HG02763 (cell line): ENCODE measurements around the gene FOXJ3.

Experiments used
- ATAC-seq: cut with Tn5 transposase; IDR thresholded peaks from one replicate; pipeline ENCODE4 v1.9.1; 2021; ENCODE audit warnings: mild to moderate bottlenecking, moderate library complexity; ENCODE audit not compliant: unreplicated experiment

The FOXJ3 gene

DNA sequence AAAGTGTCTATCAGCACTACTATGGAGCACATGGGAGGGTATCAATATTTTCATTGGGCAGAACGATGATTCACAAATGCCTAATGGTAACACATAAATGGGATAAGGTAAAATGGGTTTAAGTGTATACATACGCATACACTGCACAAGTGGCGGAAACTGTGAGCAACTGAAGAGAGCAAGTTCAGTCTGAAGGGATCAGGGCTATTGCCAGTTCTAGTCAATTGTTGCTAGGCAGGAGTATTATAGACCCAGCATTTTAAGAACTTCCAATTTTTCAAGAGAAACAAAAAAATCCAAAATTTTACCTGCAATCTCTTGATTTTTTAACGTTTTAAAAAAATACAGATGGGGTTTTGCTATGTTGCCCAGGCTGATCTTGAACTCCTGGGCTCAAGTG, 23.1 kb downstream of the FOXJ3 start:
- no peak for ATAC-seq

DNA sequence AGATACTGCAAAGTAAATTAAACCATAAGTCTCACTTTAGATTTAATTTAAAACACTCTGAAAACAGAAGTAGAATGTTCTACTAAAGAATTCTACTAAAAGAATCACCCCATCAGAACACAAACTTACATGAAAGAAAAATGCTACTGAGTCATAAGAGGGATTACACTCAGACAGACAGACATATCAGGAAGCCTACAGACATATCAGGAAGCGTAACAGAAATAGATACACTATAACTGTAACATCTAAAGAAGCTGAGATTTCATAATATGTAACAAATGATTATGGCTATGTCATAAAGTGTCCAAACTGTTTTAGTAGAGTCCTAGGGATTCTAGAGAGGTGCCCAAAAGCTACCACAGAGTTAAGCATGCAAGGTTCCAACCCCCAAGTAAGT, 23.9 kb downstream of the FOXJ3 start:
- no peak for ATAC-seq

DNA sequence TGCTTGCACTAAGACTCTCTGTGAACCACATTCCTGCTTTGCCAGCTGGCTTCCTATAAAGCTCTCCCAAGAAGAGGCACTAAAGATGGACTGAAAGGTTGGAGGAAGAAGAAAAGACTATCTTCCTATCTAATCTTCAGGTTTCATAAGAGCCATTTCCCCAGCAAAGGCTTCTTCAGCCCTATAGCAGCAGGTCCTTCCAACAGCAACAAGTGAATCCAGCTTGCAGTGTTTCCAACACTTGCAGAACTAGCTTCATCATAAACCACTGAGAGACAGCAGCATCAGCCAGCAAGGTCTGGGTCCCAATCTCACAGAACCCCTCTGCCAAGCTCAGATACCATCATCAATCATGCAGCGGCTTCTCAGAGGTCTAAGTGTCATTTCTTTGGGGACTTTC, 28.1 kb downstream of the FOXJ3 start:
- ATAC-seq = no peak

DNA sequence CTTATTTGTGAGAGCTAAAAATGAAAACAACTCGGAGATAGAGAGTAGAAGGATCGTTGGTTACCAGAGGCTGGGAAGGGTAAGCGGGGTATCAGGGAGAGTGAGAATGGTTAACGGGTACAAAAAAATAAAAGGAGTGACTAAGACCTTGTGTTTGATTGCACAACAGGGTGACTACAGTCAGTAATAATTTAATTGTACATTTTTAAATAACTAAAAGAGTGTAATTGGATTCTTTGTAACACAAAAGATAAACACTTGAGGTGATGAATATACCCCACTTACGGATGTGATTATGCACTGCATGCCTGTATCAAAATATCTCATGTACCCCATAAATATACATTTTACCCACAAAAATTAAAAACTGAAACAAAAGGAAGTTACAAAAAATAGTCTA, 29.4 kb downstream of the FOXJ3 start:
- no peak for ATAC-seq

DNA sequence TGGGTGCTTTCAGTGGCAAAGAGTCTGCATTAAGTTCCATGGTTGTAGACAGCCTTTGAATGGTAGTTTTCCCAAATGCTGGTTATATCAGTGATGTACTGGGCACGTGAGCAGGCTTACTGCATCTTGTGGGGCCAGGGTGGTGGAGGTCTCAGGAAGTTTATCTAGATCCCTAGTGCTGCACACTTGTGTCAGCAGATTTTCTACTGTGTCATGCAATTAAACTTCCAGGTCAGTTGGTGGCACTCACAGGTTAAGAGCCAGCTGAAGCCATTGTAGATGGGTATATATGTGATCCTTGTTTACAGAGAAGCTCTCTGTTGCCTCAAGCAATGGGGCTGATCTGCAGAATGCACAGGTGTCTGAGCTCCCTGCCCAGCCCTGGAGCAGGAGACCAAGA, 33.0 kb downstream of the FOXJ3 start:
- no peak for ATAC-seq

DNA sequence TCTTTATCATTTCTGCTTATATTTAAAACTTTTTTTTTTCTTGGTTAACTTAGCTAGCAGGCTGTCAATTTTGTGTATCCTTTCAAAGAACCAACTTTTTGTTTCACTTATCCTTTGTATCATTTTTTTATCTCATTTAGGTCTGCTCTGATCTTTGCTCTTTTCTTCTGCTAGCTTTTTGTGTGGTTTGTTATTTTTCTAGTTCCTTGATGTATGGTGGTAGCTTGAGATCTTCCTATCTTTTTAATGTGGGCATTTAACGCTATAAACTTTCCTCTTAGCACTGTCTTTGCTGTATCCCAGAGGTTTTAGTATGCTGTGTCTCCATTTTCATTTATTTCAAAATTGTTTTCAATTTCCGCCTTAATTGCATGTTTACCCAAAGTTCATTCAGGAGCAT, 36.5 kb downstream of the FOXJ3 start:
- ATAC-seq = no peak

DNA sequence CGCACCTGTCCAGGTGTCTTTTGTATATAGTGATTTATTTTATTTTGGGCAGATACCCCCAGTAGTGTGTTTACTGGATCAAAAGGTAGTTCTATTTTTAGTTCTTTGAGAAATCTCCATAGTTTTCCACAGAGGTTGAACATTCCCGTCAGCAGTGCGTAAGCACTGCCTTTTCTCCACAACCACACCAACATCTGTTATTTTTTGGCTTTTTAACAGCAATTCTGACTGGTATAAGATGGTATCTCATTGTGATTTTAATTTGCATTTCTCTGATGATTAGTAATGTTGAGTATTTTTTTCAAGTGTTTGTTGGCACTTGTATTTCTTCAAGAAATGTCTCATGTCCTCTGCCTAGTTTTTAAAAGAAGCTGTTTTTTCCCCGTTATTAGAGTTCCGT, 39.2 kb downstream of the FOXJ3 start:
- ATAC-seq = no peak

DNA sequence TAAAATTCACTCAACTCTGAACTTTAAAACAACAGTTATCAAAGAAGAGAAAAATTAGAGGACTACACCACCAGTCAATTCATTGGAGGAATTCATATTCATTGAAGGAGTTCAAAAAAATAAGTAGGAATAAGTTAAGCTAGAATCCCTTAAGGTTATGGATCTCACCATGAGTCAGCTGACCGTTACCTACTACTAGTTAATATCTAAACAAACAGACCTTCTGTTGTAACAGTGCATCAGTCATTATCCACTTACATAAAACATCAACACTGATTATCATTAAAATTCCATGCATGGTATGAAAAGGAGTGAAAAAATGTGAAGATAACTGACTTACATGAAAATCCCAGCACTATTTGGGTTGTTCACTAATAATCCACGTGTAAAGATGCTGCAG, 44.9 kb downstream of the FOXJ3 start:
- no peak for ATAC-seq

DNA sequence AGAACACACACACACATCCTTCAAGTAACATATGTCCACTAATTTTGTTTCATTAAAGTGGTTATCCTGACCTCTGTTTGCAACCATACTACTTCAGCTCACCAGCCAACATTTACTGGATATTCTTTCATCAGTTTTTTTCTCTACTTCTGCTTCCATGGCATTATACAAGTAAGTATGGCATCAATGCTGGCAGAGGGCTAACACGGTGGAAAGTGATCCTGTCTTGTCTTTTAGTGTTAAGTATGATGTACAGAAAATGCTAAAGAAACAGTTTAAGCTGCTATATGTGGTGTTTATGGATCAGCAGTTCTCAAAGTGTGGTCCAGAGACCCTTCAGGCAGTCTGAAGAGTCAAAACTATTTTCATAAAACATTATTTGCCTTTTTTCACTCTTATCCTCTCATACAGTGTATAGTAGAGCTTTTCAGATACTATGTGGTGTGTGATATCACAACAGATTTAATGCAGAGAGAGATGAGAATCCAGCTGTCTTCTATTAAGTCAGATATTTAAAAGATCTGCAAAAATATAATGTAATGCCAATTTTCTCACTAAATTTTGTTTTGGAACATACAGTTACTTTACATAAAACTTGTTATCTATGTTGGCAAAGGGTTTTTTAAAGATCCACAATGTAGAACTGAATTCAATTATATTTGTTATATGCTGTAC, 46.6 kb downstream of the FOXJ3 start:
- ATAC-seq = no peak

DNA sequence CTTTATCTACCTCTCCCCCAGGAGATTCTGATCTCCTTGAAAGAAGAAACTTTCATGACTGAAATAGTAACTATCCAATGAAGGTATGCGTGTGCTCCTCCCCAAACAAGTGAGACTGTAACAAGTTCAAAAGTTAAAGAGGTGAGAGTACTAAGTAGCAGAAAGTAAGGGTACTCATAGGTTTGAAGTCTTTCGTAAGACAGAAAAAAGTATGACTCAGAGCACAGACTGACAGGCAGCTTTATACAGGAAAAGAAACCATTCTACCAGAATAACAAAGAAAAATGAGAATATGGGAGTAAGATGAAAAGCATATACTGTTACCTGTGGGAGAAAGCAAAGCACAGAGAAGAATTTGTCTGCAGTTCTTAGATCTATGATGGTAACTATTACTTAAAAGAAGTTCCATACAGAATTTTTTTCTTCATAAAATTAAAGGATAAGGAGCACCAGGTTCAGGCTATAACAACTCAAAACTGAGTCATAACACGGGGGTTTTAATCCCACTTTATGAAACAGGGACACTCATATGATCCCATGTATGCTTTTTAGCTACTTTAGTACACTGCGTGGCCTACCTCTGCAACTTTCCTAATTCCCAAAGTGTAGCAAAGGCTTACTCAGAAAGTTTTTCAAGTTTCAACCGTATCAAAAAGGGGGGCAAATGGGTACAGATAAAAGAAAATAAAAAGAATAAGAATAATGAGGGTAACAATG, 52.0 kb downstream of the FOXJ3 start:
- ATAC-seq = no peak

DNA sequence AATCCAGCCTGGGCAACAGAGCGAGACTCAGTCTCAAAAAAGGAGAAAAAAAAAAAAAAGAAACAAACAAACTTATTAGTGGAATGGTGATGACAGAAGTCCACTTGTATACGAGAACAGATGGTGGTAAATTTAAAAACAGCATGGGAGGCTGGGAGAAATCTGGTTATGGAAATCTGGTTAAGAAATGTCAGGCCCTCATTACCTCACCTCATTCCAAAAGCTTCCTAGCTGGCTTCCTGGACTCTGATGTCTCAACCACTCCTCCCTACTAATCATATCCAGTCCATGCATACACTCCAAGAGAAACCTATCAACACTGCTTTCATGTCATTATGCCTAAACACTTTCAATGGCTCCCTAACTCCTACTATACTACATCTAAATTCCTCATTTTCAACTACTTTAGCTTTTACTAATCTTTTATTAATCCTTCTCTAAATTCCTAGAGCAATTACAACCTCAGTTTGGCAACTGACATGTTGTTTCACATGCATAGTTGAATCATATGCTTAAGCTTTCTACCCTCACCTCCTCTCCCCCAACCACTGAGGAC, 52.9 kb downstream of the FOXJ3 start:
- no peak for ATAC-seq

DNA sequence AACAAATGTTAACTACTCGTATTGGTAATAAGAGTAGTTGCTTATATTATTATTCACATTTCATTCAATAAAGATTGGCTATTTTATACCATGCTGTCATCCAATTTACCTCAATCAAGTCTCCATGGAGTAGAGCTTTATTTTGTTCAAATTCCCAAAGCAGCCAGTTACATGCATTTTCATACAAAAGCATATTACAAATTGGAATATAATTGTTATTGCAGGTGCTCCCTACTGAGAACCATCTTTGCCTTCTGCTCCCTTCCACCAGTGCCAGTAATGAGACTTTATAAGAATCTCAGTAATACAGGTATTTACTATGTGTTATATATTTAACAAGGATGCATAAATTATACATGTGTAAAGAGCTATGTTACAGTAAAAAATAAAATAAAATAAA, 54.2 kb downstream of the FOXJ3 start:
- ATAC-seq = no peak

DNA sequence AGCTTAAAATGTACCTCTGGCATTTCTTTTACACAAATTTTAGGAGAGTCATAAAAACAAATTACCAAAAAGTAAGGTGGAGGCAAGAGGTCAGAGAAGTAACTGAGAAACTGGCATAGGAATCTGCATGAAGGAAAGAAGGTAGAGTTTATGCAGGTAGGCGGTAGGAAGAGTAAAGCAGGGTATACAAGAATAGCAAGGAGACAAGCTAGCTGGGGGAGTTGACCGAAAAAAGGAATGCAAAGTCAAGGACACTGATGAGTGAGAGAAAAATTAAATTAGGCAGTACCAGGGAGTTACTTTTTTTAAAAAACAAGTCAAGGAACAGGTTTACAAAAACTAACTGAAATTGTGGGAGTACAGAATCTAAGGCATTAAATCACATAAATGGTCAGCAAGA, 56.0 kb downstream of the FOXJ3 start:
- ATAC-seq = no peak

DNA sequence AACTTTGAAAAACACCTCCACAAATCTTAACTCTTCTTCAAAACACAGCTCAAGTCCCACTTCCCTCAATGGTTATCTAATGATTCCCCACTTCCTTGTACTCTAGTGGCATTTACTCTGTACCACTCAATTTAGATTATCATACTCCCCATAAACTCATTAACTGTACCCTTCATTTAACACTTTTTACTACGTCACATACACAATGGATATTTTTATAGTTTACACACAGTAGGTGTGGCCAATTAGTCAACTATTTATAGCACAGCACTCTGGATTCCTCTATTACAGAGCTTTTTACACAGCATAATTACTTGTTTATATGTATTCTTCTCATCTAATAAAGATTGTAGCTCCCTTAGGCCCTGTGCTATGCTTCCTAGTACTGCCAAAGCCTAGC, 62.1 kb downstream of the FOXJ3 start:
- no peak for ATAC-seq

DNA sequence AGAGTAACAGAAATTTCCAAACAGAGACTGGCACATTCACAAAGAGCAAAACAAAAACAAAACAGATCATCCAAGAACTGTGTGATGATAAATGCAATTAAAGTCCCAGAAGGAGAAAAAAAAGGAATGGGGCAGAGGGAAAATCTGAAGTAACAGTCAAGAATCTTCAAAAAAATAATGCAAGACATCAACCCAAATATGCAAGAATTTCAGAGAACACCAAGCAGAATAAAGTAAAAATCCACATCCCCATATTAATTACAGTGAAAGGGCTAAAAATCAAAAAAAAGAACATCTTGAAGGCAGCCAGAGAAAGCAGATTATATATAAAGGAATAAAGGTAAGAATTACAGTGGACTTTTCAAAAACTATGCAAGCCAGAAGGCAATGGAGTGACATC, 67.1 kb downstream of the FOXJ3 start:
- no peak for ATAC-seq

DNA sequence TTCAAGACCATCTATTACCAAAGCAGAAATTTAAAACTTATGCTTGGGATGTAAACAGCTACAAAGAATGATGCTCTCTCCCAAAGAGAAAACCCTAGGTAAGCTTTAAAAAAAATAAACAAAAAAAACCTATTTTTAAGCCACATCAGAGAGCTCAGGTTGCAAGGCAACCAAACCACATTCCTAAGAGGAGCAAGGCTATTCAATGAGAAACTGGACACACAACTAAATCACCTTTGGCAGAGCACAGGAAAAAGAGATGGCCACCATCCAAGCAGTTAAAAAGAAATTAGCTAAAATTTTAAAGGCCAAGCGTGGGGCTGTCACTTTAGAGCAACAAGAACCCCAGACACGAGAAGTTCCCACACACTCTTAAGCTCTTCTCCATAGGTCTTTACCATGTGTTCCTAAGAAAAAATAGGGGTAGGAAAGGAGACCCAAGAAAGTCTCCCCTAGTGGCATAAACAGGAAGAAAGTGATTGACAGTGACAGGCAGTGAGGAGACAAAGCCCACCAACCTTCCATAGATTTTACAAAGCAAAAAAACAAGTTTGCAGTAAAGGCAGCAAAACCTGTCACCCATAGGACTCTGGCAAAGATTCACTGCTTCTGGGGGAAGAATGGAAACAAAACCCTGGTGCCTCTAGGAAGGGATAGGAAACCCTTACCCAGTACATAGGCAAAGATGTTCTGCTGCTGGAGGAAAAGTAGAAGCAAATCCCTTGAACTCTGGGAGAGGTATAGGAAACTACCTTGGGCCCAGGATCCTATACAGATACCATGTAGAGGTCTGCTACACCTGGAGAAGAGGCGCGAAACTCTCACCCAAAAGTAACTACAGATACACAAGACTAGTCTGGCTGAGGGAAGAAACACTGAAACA, 68.5 kb downstream of the FOXJ3 start:
- ATAC-seq = no peak

DNA sequence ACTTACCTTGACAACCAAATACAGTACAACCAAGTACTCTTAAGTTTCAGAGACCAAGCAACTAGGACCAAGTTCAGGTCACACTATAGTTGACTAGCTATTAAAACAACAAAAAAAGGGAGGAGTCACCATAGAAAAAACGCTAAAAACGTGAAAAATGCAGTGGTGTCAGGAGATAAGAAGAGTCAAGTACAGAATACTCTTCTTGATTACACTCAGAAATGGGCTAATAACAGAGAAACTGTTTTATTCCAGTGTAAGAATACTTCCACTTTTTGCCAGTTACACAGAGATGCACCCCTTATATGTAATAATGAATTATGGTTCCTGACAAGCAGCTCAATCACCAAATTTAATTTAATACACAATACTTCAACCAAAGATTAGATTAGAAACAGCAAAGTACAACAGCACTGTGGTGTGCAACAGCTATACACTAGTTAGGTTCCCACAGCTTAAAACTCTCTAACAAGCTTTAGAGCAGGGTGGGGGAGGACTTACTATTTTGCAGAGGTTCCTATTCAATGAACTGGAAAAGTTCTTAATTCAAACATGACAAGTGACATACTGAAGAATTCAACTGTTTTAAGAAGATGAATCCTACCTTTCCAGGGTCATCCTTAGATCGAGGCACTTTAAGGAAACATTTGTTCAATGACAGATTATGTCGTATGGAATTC, 70.4 kb downstream of the FOXJ3 start:
- no peak for ATAC-seq

DNA sequence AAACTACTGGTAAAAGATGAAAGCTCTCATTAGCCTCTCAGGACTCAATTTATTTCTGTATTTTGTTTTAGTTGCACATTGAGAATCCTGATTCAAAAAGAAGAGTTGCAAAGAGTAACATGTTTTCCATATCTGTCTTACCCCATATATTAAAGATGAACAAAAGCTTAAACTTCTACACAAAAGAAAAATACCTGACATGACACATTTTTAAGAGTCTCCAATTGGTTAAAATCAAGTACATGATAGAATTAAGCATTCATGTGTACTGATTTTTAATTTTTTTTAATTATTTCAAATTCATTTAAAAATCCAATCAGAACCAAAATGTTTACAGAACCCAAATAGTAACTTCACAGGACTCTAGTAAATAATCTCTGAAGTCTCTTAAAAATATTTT, 72.0 kb downstream of the FOXJ3 start:
- no peak for ATAC-seq

DNA sequence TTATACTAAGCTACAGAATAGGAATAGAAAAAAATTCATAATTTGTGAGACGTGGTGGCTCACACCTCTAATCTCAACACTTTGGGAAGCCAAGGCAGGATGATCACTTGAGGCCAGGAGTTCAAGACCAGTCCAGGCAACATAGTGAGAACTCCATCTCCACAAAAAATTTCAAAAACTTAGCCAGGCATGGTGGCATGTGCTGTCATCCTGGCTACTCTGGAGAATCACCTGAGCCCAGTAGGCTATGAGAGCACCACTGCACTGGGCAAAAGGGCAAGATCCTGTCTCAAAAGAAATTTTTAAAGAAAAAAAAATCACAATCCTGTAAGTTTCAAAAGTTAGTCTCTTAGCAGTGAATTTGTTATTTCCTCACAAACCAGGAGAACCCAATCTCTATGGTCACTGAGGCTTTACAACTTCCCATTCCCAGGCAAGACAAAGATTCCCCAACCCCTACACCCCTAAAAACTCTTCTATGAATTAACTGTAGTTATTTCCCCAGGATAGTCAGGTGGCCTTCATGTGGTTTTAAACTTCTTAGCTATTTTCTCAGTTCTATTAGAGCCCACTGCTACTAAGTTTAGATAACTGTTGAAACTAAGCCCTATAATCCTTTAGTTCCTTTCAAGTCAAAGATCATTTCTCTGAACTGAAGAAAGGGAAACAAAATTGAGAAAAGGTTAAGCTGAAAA, 74.5 kb downstream of the FOXJ3 start:
- ATAC-seq = no peak

DNA sequence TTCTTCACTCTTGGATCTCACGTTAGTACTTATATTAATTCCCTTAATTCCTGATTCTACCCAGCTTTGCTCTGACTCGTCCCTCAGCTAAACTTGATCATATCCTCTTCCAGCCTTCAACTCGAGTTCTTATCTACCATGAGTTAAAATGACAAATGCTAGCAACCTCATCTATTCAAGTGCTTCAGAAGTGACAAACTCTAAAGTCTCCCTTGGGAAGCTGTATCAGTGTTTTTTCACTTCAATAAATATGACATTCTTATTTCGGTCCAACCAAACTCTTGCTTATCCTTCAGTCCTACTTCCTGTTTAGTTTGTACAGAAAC, 75.3 kb downstream of the FOXJ3 start:
- no peak for ATAC-seq
